GM10266 (cell line): ENCODE results near the gene GRIN2C.

ENCODE experiments used
- DNase-seq: peaks from one replicate; pipeline ENCODE4 v3.0.0; 2012; ENCODE audit errors: extremely low spot score
- CTCF ChIP-seq: IDR thresholded peaks from 2 replicates; pipeline ENCODE4 v1.5.1; 2012; ENCODE audit warnings: mild to moderate bottlenecking, low read depth; ENCODE audit not compliant: control insufficient read depth, insufficient read depth; ENCODE audit errors: missing control alignments

Gene GRIN2C

GRCh38 chr17:74862108-74862901 lies 2.6 kb upstream of the GRIN2C start:
- peak; percentile 79 for TF ChIP-seq CTCF
- DNase-seq = peak; percentile 88

- no peak for DNase-seq
- no peak for TF ChIP-seq CTCF
Measured at GRCh38 chr17:74861662-74862107, 2.0 kb upstream of the GRIN2C start.

- no peak for DNase-seq
Measured at GRCh38 chr17:74860872-74861661, 1.4 kb upstream of the GRIN2C start.

GRCh38 chr17:74860229-74860871 lies 665 bp upstream of the GRIN2C start:
- TF ChIP-seq CTCF = no peak
- no peak for DNase-seq

More at GRCh38 chr17:74860872-74861661, 1.4 kb upstream of the GRIN2C start:
- no peak for TF ChIP-seq CTCF

GRCh38 chr17:74858672-74859458 lies 820 bp downstream of the GRIN2C start:
- DNase-seq = no peak

More at GRCh38 chr17:74858672-74859458, 820 bp downstream of the GRIN2C start:
- TF ChIP-seq CTCF = no peak
